Fibroblast of the aortic adventitia (primary cell): Measurements from ENCODE around the gene CXCL3. TPM values are rescaled to one million over a fixed set of nuclear protein-coding genes. Genes with fewer than 3 reads are reported as not detected.

Source experiments
- DNase-seq: peaks from one replicate; pipeline ENCODE4 v3.0.0-alpha.2; 2010; ENCODE audit warnings: low read depth
- H3K4me3 ChIP-seq: 2 replicates; pipeline ENCODE4 v1.5.1; 2011; ENCODE audit warnings: low read depth, mild to moderate bottlenecking, control low read depth, low read length, moderate library complexity
- CTCF ChIP-seq: IDR thresholded peaks from 2 replicates; pipeline ENCODE4 v1.5.1; 2011; ENCODE audit warnings: mild to moderate bottlenecking, low read length, control low read depth, inconsistent platforms; ENCODE audit not compliant: insufficient read depth
- small RNA-seq: library from RNA; depleted of rRNA; stranded (forward); fragments of <200 nt; gene quantifications from one replicate; pipeline ENCODE3, GENCODE V24; 2012
- total RNA-seq: library from RNA; depleted of rRNA; stranded (reverse); fragments of >200 nt; gene quantifications from 2 replicates; pipeline ENCODE4 v1.2.3, GENCODE V29; 2012; ENCODE audit warnings: low replicate concordance

Gene CXCL3
- total RNA-seq, 1 donor, result 0.09 TPM

GRCh38 chr4:73990988-73991741 lies 47.3 kb downstream of the CXCL3 start:
- no peak for DNase-seq
- H3K4me3 ChIP-seq, result no peak overlapping the region
- TF ChIP-seq CTCF, result no peak

- no peak for DNase-seq
- TF ChIP-seq CTCF, result no peak
- H3K4me3 ChIP-seq, result no peak overlapping the region
Measured at GRCh38 chr4:73989928-73990327, 48.6 kb downstream of the CXCL3 start.

- no peak for TF ChIP-seq CTCF
- no peak overlapping the region for H3K4me3 ChIP-seq
- DNase-seq, result no peak
Measured at GRCh38 chr4:73989031-73989430, 49.5 kb downstream of the CXCL3 start.

- DNase-seq, result no peak
- H3K4me3 ChIP-seq, result no peak within 1 kb of the TSS
- TF ChIP-seq CTCF, result no peak
Measured at GRCh38 chr4:73988061-73988460, 50.4 kb downstream of the CXCL3 start, which contains the start of gene PPBP. TSS of gene PPBP (minus strand) at chr4:73988190. CDS start at chr4:73988103, 87 bp downstream.

Small RNA genes within 50 kb of the gene (small RNA-seq; reads per million reads assigned to genes)
- gene RN7SL218P, result not detected

Other genes starting within 250 kb of the CXCL3 start
- 1.4 and 19.0 TPM in 2 replicates for gene CXCL6, start 202.0 kb downstream of the CXCL3 start, total RNA-seq
- gene PF4V1, start 185.4 kb downstream of the CXCL3 start, total RNA-seq, result not detected in 2 replicates
- 1.3 and 5.2 TPM in 2 replicates for gene CXCL1, start 169.3 kb downstream of the CXCL3 start, total RNA-seq
- not detected in 2 replicates for gene PF4, start 56.7 kb downstream of the CXCL3 start, total RNA-seq
- not detected in 2 replicates for gene PPBP, start 50.5 kb downstream of the CXCL3 start, total RNA-seq
- 0.36 and 2.2 TPM in 2 replicates for gene CXCL5, start 40.0 kb downstream of the CXCL3 start, total RNA-seq
- 1.1 and 1.9 TPM in 2 replicates for gene CXCL2, start 60.5 kb upstream of the CXCL3 start, total RNA-seq
- gene MTHFD2L, start 119.4 kb upstream of the CXCL3 start, total RNA-seq, result 8.2 and 15.0 TPM in 2 replicates